ENCODE data around the gene MCM3AP.

MCM3AP gene

DNA sequence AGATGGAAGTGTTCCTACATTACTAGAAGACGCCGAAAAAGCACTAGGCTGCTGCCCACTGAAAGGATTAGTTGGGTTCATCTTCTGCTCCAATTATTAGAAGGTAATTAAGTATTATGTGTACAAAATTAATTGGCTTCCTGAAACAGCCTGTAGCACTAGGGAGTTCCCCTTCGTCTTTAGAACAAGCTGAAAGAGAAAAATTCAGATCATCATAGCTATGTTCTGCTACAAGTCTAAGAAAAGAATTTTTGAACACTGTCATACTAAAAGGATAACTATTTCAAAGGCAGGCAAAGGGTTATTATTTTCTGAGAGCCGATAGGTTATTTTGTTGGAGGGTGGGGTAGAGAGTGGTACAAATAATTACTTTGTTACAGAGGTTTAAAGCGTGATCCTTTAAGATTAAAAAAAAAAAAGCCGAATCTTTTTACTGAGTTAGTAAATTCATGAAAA is at the start of gene MCM3AP:
Gene MCM3AP (minus strand): TSS at position 406 of the 456 bp plus-strand sequence. CDS start 325 bp downstream, at position 81.
- no peak for DNase-seq

- DNase-seq: no peak
These were observed 49.1 kb upstream of the MCM3AP start for GRCh38 chr21:46334351-46335140.

GRCh38 chr21:46329796-46330195 is 44.4 kb upstream of the MCM3AP start:
- DNase-seq: no peak

DNA sequence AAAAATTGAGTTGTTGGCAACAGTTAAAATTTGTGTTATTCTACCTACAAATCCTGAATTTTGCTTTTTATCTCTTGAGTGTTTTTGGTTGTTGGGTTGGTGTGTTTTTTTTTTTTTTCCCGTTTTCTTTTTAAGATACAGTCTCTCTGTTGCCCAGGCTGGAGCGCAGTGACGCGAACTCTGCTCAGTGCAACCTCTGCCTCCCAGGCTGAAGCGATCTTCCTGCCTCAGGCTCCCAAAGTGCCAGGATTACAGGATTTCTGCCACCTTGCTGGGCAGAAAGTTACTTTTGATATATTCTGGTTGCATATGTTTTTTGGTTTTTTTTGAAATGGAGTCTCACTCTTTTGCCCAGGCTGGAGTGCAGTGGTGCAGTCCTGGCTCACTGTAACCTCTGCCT is 42.7 kb upstream of the MCM3AP start:
- DNase-seq: no peak

- no peak for DNase-seq
These were observed 42.3 kb upstream of the MCM3AP start for GRCh38 chr21:46327711-46328110.

GRCh38 chr21:46326110-46326703 is 40.8 kb upstream of the MCM3AP start:
- no peak for DNase-seq

DNA sequence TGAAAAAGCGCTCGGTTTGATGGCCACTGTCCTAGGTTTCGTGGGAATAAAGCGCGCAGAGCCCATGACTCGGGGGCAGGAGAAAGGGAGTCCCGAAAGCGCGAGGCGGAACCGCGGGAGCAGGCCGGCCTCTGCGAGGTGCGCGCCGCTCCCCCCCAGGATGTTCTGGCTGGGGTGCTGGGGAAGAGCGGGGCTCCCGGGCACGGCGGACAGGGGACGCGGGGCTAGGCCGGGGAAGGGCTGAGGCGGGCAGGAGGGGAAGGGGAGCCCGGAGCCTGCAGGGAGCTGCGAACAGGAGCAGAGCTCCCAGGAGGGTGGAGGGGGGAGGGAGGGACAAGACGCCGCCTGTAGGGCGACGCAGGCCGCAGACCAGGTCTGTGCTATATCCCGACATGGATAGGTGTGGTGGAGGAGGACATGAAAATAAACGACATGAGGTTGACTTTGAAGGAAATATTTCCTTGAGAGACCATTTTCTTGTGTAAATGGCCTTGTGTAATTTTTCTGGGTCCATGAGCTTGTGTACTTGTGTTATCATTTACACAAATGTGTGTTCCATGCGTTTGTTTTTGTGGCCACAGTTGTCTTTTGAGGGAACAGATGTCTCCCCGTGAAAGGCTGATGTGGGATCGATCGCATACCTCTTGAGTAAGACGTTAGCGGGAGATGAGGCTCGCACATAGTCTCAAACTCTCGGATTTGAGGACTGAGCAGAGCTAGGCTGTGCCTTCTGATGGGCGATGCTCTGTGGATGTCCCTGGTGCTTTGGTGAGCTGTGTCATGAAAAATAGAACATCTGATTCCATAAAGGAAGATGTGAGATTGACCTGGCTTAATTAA is 39.9 kb upstream of the MCM3AP start:
- DNase-seq: no peak

DNA sequence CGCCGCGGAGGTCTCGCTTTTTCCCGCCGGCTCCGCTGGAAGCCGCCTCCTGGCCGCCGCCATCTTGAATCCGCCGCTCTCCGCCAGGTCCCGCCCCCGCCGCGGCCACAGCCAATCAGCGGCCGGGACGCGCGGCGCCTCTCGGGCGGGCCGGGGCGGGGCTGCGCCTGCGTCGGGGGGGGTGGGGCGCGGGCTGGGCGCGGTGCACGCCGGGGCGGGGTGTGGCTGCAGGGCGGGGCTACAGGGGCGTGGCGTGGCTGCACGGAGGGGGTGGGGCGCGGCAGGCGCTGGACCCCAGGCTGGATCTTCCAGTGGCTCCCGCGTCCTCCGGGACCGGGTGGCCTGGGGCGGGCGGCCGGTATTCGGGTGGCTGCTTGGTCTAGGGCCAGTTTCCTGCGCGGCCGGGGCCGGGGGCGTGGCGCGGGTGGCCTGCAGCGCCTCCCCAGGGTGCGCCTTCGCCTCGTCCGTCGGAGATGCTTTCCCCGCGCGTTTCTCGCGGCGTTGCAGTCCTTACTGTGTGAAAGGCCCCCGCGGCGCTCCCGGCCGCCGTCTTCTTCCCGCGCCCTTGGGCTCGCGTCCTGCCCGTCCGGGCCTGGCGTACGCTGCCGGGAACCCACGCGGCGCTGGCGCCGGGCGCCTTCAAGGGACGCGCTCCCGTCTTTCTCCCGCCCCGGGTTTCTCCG is 39.1 kb upstream of the MCM3AP start:
- DNase-seq: peak; percentile 48

GRCh38 chr21:46323710-46324389 is 38.4 kb upstream of the MCM3AP start, which contains the start of the genes C21orf58 and PCNT:
TSS of gene C21orf58 (minus strand) at chr21:46323870. CDS start at chr21:46322738, 1,132 bp downstream.
TSS of gene PCNT (plus strand) at chr21:46324156. CDS start at chr21:46324229, 73 bp downstream.
- peak; percentile 92 for DNase-seq

- no peak for DNase-seq
These were observed 37.9 kb upstream of the MCM3AP start for GRCh38 chr21:46323227-46323709.

DNA sequence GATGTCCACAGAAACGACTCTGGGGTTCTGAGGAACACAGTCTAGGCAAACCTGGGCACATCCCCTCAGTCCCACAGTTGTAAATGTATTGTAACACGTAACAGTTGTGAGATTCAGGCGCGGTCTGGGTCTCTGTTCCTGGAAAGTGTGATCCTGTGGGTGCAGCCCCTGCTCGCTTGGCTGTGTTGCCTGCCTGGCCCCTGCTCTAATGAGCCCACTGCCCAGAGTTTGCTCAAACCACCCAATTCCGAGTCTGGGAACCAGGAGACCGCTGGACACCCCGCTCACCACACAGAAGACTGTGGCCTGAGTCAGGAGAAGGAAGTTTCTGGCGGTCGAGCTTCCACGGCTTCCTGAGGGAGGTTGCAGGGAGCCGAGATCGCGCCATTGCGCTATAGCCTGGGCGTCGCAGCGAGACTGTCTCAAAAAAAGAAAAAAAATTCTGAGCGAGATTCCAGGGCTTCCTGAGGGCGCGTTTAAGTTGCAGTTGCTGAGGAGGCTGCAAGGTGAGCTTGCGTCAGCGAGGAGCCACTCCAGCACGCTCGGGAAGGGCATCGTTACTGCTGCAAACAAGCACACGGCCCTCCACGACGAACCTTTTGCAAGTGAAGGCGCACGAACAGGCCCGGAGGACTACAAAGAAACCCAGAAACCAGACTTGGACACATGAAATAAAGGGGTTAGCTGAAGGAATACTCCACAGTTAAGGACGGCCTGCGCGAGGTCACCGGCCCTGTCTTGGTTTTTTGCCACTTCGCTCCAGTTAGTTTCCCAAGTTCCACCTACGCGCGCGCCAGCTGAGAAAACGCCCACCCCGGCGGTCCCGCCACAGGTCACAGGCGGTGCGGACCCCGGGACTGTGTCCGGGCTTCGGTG is 37.2 kb upstream of the MCM3AP start:
- DNase-seq: no peak

DNA sequence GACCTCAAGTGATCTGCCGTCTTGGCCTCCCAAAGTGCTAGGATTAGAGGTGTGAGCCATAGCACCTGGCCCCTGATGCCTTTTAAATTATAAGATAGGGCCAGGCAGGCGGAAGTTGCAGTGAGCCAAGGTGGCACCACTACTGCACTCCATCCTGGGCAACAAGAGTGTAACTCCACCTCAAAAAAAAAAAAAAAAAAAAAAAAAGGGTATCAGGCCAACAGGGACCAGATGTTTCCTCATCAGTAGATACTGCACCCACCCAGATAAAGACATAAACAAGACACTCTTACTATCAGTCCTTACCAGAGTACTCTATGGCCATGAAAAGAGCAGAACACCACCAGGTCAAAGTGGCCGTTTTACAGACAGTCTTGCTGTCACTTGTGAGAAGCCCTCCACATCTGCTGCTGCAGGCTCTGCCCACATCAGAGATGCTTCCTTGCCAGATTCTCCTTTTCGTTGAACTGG is 35.0 kb upstream of the MCM3AP start:
- no peak for DNase-seq

DNA sequence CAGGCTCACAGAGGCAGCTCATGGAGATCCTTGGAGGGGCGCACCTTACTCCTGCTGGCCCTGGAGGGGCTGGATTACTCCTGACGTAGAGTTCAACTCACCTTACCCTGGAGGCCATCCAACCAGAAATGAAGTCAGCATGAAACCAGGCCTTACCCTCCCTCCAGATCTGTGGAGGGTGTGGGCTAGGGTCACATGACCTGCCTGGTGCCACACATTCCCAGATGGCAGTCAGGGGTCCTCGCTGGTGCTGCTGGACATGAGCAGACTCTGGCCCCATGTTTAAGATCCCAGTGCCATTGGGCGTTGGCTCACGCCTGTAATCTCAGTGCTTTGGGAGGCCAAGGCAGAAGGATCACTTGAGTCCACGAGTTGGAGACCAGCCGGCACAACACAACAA is 33.8 kb upstream of the MCM3AP start:
- DNase-seq: no peak

- no peak for DNase-seq
These were observed 33.0 kb upstream of the MCM3AP start for GRCh38 chr21:46318464-46318845.

- peak; percentile 82 for DNase-seq
These were observed 32.5 kb upstream of the MCM3AP start for GRCh38 chr21:46317710-46318463.

- DNase-seq: no peak
These were observed 31.4 kb upstream of the MCM3AP start for GRCh38 chr21:46316708-46317324.

GRCh38 chr21:46314441-46315020 is 29.1 kb upstream of the MCM3AP start:
- no peak for DNase-seq

DNA sequence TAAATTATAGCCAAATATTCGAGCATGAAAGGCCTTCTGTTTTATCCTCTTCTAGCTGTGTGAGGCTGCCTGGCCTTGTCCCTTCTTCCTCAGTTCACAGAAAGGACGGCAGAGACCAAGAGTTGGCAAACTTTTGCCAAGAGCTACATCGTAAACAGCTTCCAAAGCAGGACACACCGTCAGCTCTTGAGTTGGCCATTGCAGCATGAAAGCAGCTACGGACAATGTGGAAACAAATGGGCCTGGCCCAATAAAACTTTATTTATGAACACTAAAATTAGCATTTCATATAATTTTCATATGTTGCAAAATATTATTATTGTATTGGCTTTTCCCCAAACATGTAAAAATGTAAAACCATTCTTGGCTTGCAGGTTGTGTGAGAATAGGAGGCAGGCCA is 27.5 kb upstream of the MCM3AP start:
- DNase-seq: no peak

GRCh38 chr21:46311568-46311967 is 26.2 kb upstream of the MCM3AP start:
- no peak for DNase-seq
